ENCODE measurements around the gene BTNL3.
"Not testable (repeated sequence)": the region's sequence is repeated elsewhere in the genome, so short reads cannot be mapped to it uniquely, and the experiment has no call there.

BTNL3 gene

GRCh38 chr5:181045316-181045715 is 56.7 kb downstream of the BTNL3 start:
- in situ Hi-C loops (cut with HindIII; ENCODE audit: low sequenced_read_pairs): no loop called here

- in situ Hi-C loops (cut with HindIII; ENCODE audit: low sequenced_read_pairs): not testable (repeated sequence)
These were observed 57.2 kb downstream of the BTNL3 start for GRCh38 chr5:181045857-181046256.

DNA sequence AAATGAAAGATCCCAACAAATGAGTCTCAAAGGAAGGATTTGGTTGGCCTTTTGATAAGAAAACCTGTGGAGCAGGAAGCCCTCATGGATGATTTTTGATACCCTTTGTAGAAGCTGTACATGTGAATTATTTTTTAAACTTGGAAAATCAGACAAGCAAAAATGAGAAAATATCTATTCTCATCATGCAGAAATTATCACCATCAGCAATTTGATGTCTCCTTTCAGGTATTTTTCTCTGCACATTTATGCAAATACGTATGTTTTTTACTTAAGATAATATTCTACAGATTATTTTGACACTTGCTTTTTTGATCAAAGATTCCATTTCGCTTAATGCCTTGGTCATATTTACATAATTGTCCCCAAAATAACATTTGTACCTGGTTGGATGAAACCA is 58.6 kb downstream of the BTNL3 start:
- in situ Hi-C loops (cut with HindIII; ENCODE audit: low sequenced_read_pairs): no loop called here

DNA sequence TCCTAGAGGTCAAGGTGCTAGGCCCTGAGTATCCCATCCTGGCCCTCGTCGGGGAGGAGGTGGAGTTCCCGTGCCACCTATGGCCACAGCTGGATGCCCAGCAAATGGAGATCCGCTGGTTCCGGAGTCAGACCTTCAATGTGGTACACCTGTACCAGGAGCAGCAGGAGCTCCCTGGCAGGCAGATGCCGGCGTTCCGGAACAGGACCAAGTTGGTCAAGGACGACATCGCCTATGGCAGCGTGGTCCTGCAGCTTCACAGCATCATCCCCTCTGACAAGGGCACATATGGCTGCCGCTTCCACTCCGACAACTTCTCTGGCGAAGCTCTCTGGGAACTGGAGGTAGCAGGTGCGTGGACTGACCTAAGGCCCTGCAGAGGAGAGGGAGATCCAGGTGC is 59.3 kb downstream of the BTNL3 start:
- in situ Hi-C loops (cut with HindIII; ENCODE audit: low sequenced_read_pairs): no loop called here

DNA sequence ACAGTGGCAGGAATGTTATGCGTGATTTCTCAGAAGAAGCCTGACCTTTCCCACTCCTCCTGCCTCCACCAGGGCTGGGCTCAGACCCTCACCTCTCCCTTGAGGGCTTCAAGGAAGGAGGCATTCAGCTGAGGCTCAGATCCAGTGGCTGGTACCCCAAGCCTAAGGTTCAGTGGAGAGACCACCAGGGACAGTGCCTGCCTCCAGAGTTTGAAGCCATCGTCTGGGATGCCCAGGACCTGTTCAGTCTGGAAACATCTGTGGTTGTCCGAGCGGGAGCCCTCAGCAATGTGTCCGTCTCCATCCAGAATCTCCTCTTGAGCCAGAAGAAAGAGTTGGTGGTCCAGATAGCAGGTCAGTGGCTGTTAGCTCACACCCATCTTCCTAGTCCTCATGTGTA is 61.4 kb downstream of the BTNL3 start:
- in situ Hi-C loops (cut with HindIII; ENCODE audit: low sequenced_read_pairs): no loop called here

DNA sequence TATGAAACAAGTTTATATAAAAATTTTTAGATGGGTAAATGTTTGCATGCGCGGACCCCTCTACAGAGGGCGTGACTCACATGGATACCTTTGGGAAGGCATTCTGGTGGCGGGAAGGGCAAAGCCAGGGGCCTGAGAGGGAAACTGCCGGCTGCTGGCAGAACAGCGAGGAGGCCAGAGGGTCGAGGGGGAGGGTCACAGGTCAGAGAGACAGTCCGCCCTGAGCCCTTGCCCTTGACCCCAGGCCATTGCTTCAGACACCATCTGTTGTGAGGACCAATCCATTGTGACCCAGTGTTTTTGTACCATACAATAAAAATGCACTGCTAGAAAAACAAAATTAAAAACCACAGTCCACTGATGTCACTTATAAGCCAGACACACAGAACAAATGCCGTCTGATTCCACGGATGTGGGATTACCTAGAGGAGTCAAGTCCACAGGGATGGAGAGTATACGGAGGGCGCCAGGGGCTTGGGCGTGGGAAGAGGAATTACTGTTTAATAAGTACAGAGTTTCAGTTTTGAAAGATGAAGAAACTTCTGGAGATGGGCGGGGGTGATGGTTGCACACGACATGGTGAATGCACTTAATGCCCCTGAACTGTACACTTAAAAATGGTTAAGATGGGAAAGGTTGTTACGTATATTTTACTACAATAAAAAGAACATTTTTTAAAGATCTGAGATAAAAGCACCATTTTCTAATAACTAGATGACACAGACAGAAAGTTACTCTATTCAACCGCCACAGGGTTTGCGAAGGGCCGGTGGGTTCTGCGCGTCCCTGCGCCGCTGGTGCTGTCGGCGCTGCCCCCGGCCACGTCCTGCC is 63.4 kb downstream of the BTNL3 start:
- in situ Hi-C loops (cut with HindIII; ENCODE audit: low sequenced_read_pairs): no loop called here

DNA sequence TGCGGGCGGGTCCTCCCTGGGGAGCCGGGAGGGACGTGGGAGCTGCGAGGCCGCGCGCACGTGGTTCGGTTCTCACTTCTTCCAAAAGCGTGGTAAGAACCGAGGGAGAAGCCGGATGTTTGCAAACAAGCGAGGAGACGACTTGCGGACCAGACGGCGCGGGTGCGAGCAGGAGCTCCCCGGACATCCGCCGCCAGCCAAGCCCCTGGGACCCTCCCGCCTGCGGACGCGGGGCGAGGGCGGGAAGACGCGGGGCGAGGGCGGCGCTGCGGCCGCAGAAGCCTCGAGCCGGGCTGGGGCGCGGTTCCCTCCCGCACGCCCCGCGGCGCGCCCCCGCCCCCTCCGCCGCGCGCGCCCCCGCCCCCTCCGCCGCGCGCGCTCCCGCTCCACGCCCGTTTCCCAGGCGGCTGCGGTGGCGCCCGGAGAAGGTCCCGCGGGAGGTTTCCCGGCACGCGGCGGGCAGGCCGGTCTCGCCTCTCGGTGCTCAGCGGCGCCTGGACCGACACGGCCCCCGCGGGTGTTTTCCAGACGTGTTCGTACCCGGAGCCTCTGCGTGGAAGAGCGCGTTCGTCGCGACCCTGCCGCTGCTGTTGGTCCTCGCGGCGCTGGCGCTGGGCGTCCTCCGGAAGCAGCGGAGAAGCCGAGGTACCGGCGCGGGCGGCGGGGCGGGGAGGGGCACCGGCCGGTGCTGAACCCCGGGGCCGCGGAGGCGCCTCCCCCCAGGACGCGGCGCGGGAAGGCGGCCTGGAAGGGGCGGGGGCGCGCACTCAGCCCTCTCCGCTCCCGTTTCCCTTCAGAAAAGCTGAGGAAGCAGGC is 64.2 kb downstream of the BTNL3 start:
- in situ Hi-C loops (cut with HindIII; ENCODE audit: low sequenced_read_pairs): no loop called here

GRCh38 chr5:181053488-181054121 is 65.0 kb downstream of the BTNL3 start:
- in situ Hi-C loops (cut with HindIII; ENCODE audit: low sequenced_read_pairs): no loop called here

DNA sequence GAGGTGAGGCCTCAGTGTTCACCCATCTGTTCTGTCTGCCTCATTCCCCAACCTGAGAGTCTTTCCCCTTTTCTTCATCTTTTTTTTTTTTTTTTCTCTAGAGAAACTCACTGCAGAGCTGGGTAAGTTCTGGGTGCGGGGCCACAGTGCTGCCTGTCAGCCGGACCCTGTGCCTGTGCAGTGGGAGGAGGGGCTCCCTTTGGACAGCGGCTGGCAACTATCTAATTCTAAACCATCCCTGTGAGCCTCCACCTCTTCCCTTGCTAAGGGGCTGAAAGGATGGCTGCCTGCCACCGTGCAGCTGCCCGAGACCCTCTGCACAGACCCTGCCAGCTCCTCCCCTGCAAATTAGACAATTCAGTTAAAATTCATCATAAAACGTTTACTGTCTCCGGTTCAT is 65.5 kb downstream of the BTNL3 start:
- in situ Hi-C loops (cut with HindIII; ENCODE audit: low sequenced_read_pairs): no loop called here

DNA sequence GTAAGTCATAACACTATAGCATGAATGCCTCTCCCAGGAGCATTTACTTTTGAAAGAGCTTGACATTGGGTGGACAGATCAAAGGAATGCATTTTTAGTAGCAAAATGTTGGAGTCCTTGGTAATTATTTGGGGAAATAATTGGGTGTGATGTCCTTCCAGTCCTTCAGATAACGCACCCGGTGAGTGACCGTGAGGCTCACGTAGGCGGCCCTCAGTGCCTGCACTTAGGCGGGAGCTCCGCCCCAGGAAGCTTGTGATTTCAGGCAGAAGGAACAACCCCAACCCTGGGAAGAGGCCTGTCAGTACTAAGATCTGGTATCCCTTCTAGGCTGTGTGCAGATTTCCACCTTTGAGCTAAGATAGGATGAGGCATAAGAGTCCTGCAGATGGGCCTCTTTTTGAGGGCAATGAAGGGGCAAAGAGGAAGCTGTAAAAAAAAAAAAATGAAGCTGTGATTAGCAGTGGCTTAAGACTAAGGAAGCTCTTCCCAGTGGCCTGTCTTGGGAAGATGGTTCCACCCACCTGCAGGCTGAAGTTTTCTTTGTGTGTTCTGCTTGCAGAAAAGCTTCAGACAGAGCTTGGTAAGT is 66.3 kb downstream of the BTNL3 start:
- in situ Hi-C loops (cut with HindIII; ENCODE audit: low sequenced_read_pairs): no loop called here
